B cell (primary cell): ENCODE measurements around the gene RPRD1A. TPM values are rescaled to one million over a fixed set of nuclear protein-coding genes. Genes with fewer than 3 reads are reported as not detected.

Experiments
- ATAC-seq: fragments of 200-7000 bp; cut with Tn5 transposase; one replicate; pipeline ENCODE4 v1.10.0; 2021; ENCODE audit warnings: low read depth, mild to moderate bottlenecking, moderate number of reproducible peaks, moderate library complexity
- CTCF ChIA-PET: fragments of 350-600 bp; sonication (Branson Sonifier 250); formaldehyde crosslinking; loops from one replicate; lab custom pipeline; 2021; ENCODE audit warnings: antibody characterized with exemption, inconsistent platforms; lab: Charles Lee
- POLR2A ChIA-PET: fragments of 350-600 bp; sonication (Branson Sonifier 250); formaldehyde crosslinking; loops from one replicate; lab custom pipeline; 2021; ENCODE audit warnings: antibody characterized with exemption; lab: Charles Lee
- DNase-seq: peaks from one replicate; pipeline ENCODE4 v3.0.0; 2013
- H2AFZ ChIP-seq: 2 replicates; pipeline ENCODE4 v1.6.1; 2012; ENCODE audit warnings: mild to moderate bottlenecking, low read depth, low read length; ENCODE audit not compliant: insufficient read depth, poor library complexity, severe bottlenecking
- H3K27ac ChIP-seq, 2 donors: 1 replicate in 1 of 2; 2 replicates in 1 of 2; pipeline ENCODE4 v1.5.1; 2012 to 2013; ENCODE audit warnings: low read length in 2 of 2, mild to moderate bottlenecking in 2 of 2, moderate library complexity in 1 of 2
- H3K27me3 ChIP-seq, 4 experiments: fragments of 200-600 bp in 1 of 4; sonication (generic) in 1 of 4; replicated peaks in 1 of 4; 1 replicate in 2 of 4; 2 replicates in 2 of 4; pipeline versions ENCODE4 v1.6.1 to v1.7.0; 2013 to 2016; ENCODE audit warnings: low read length in 3 of 4, mild to moderate bottlenecking in 2 of 4, mixed read lengths in 1 of 4, moderate library complexity in 1 of 4; ENCODE audit not compliant: insufficient read depth in 4 of 4, control insufficient read depth in 3 of 4; ENCODE audit errors: control extremely low read depth in 1 of 4
- H3K36me3 ChIP-seq, 2 experiments: replicated peaks in 1 of 2; 1 replicate in 1 of 2; 2 replicates in 1 of 2; pipeline versions ENCODE4 v1.6.1 to v1.7.1; 2013; ENCODE audit warnings: low read length in 1 of 2; ENCODE audit not compliant: insufficient read depth in 2 of 2, control insufficient read depth in 1 of 2; ENCODE audit errors: control extremely low read depth in 1 of 2, extremely low read depth in 1 of 2
- H3K4me1 ChIP-seq, 2 donors: fragments of 200-600 bp in 1 of 2; sonication (generic) in 1 of 2; 1 replicate in 1 of 2; 2 replicates in 1 of 2; pipeline versions ENCODE4 v1.5.1 to v1.6.1; 2013 to 2017; ENCODE audit warnings: low read length in 2 of 2; ENCODE audit not compliant: control insufficient read depth in 2 of 2, insufficient read depth in 2 of 2
- H3K4me2 ChIP-seq: replicated peaks from 2 replicates; pipeline ENCODE3; 2012; ENCODE audit warnings: mild to moderate bottlenecking, low read depth, low read length; ENCODE audit not compliant: poor library complexity, severe bottlenecking
- H3K4me3 ChIP-seq, 5 experiments: fragments of 200-600 bp in 1 of 5; sonication (generic) in 1 of 5; 1 replicate in 3 of 5; 2 replicates in 2 of 5; pipeline versions ENCODE4 v1.5.1 to v1.7.0; 2011 to 2016; ENCODE audit warnings: low read length in 4 of 5, mild to moderate bottlenecking in 4 of 5, low read depth in 2 of 5, control low read depth in 1 of 5, moderate library complexity in 1 of 5; ENCODE audit not compliant: insufficient read depth in 1 of 5; ENCODE audit errors: control extremely low read depth in 1 of 5, extremely low read depth in 1 of 5
- H3K79me2 ChIP-seq: fragments of 200-600 bp; sonication (generic); one replicate; pipeline ENCODE4 v1.6.0; 2016; ENCODE audit warnings: low read length; ENCODE audit not compliant: control insufficient read depth, insufficient read depth
- H3K9ac ChIP-seq: fragments of 200-600 bp; sonication (generic); 2 replicates; pipeline ENCODE4 v1.6.1; 2017; ENCODE audit warnings: mild to moderate bottlenecking, low read length, moderate library complexity
- H3K9me3 ChIP-seq, 3 donors: one replicate each; pipeline versions ENCODE4 v1.6.1 to v1.7.1; 2013; ENCODE audit warnings: low read length in 2 of 3; ENCODE audit not compliant: control insufficient read depth in 2 of 3, insufficient read depth in 1 of 3; ENCODE audit errors: control extremely low read depth in 1 of 3
- H4K20me1 ChIP-seq: 2 replicates; pipeline ENCODE4 v1.6.0; 2012; ENCODE audit warnings: mild to moderate bottlenecking, low read length; ENCODE audit not compliant: insufficient read depth, control insufficient read depth, poor library complexity, severe bottlenecking
- H3K27ac Mint-ChIP-seq: one replicate; pipeline ENCODE4 v1.8.0; 2021; ENCODE audit warnings: mixed read lengths
- H3K27me3 Mint-ChIP-seq: one replicate; pipeline ENCODE4 v1.8.0; 2021; ENCODE audit warnings: mixed read lengths
- H3K4me1 Mint-ChIP-seq: one replicate; pipeline ENCODE4 v1.8.0; 2021; ENCODE audit warnings: mixed read lengths
- H3K4me3 Mint-ChIP-seq: one replicate; pipeline ENCODE4 v1.8.0; 2021; ENCODE audit warnings: mixed read lengths
- H3K9me3 Mint-ChIP-seq: one replicate; pipeline ENCODE4 v1.8.0; 2022; ENCODE audit warnings: mixed read lengths; ENCODE audit not compliant: insufficient read depth
- EZH2 ChIP-seq: IDR thresholded peaks from 2 replicates; pipeline ENCODE4 v1.6.1; 2012; ENCODE audit warnings: borderline replicate concordance, low read depth, mild to moderate bottlenecking, moderate library complexity, low read length; ENCODE audit not compliant: insufficient read depth, poor library complexity, severe bottlenecking
- WGBS: methylation state at CpG from one replicate; pipeline ENCODE4 v1.1.5; 2013; ENCODE audit warnings: missing lambda C conversion rate; ENCODE audit not compliant: insufficient coverage; 5-methylcytosine and 5-hydroxymethylcytosine counted together
- intact Hi-C: fragments of 100-400 bp; cut with micrococcal nuclease; formaldehyde crosslinking; loops from one replicate; pipeline ENCODE4 v1.10.0; 2022
- polyA plus RNA-seq: library from polyadenylated mRNA; depleted of rRNA; stranded (reverse); fragments of >200 nt; gene quantifications from 2 replicates; pipeline ENCODE4 v1.2.3, GENCODE V29; 2012
- total RNA-seq, 2 donors: library from RNA; stranded (reverse); fragments of 120-200 nt in 1 of 2; gene quantifications; 1 replicate in 1 of 2; 2 replicates in 1 of 2; pipeline versions ENCODE4 v1.2.3 to v1.2.4, GENCODE V29; 2013 to 2022
- TF ChIP-seq, protein P1 (sequence below): fragments of 200-600 bp; IDR thresholded peaks from one replicate; pipeline ENCODE4 v1.8.0; 2022; ENCODE audit warnings: antibody characterized with exemption, mild to moderate bottlenecking

Gene RPRD1A
- total and polyA plus RNA-seq, 2 donors (not counting 1 experiment from before 2014, with no cell fraction given), result 27.6 to 62.6 TPM

DNA sequence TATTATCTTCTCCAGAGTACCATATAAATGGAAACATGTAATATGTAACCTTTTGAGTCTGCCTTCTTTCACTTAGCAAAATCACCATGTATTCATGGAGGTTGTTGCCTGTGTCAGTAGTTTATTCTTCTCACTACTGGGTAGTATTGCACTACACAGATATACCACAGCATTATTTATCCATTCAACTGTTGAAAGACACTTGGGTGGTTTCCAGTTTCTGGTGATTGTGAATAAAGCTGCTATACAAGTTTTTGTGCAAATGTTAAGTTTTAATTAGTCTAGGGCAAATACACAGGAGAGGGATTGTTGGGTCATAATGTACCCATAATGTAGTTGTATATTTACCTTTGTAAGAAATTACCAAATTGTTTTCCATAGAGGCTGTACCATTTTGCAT lies 29.6 kb upstream of the RPRD1A start:
- Histone ChIP-seq H3K36me3 (no peaks in the 10 kb centered on the region), H3K27ac (no peak overlapping the region), H3K9me3 (peaks cover 0 to 5% (median 0%) of the 10 kb centered on the region in 3 donors), H3K9ac (no peak overlapping the region), H3K4me3 (no peak overlapping the region), H3K27me3 (no peaks in the 10 kb centered on the region), H4K20me1 (no peaks in the 10 kb centered on the region), H2AFZ (no peak overlapping the region), H3K79me2 (no peaks in the 10 kb centered on the region), H3K4me2 (no peak overlapping the region), H3K4me1 (no peaks in the 10 kb centered on the region)
- Mint-ChIP-seq H3K27ac (no peak overlapping the region), H3K4me1 (no peaks in the 10 kb centered on the region), H3K4me3 (no peak overlapping the region), H3K9me3 (no peaks in the 10 kb centered on the region), H3K27me3 (peaks cover 10% of the 10 kb centered on the region)
- no peak for DNase-seq
- ChIA-PET POLR2A (no interaction called here), CTCF (interaction anchor here (0.9 to 9.1 kb wide), 3 partner anchors 79 to 340 kb away, joined by 5 to 213 read pairs (median 10); no protein-coding TSS in a partner anchor)
- ATAC-seq, result no peak
- TF ChIP-seq EZH2, result no peak
- TF ChIP-seq, protein P1, sequence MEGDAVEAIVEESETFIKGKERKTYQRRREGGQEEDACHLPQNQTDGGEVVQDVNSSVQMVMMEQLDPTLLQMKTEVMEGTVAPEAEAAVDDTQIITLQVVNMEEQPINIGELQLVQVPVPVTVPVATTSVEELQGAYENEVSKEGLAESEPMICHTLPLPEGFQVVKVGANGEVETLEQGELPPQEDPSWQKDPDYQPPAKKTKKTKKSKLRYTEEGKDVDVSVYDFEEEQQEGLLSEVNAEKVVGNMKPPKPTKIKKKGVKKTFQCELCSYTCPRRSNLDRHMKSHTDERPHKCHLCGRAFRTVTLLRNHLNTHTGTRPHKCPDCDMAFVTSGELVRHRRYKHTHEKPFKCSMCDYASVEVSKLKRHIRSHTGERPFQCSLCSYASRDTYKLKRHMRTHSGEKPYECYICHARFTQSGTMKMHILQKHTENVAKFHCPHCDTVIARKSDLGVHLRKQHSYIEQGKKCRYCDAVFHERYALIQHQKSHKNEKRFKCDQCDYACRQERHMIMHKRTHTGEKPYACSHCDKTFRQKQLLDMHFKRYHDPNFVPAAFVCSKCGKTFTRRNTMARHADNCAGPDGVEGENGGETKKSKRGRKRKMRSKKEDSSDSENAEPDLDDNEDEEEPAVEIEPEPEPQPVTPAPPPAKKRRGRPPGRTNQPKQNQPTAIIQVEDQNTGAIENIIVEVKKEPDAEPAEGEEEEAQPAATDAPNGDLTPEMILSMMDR, result no peak
- intact Hi-C loops, result loop anchor here (1.0 kb wide), 2 partner anchors 80 to 187 kb away; no protein-coding TSS in a partner anchor

- peaks cover 7% of the 10 kb centered on the region for H3K27me3 Mint-ChIP-seq
- no peak overlapping the region for H3K4me3 ChIP-seq
- no peaks in the 10 kb centered on the region for H3K36me3 ChIP-seq
- H3K4me1 Mint-ChIP-seq, result no peaks in the 10 kb centered on the region
- H3K27ac ChIP-seq, result no peak overlapping the region
- no peaks in the 10 kb centered on the region for H3K27me3 ChIP-seq
- no peaks in the 10 kb centered on the region for H4K20me1 ChIP-seq
- ChIA-PET POLR2A (no interaction called here), CTCF (interaction anchor here (0.6 to 9.1 kb wide), 27 partner anchors 10 to 477 kb away, joined by 3 to 213 read pairs (median 4); partner anchors contain the start of genes RPRD1A and SLC39A6)
- H3K9ac ChIP-seq, result no peak overlapping the region
- intact Hi-C loops, result loop anchor here (1.0 kb wide), 2 partner anchors 79 to 188 kb away; no protein-coding TSS in a partner anchor
- no peak overlapping the region for H3K4me3 Mint-ChIP-seq
- DNase-seq, result peak; percentile 65
- H3K27ac Mint-ChIP-seq, result no peak overlapping the region
- H3K4me1 ChIP-seq, result no peaks in the 10 kb centered on the region
- no peaks in the 10 kb centered on the region for H3K9me3 Mint-ChIP-seq
- no CpG with 5 or more reads among the region's 1 CpG for WGBS
- TF ChIP-seq, protein P1, result peak; percentile 80
- TF ChIP-seq EZH2, result no peak
- ATAC-seq, result peak; percentile 43
- no peak overlapping the region for H2AFZ ChIP-seq
- no peaks in the 10 kb centered on the region for H3K9me3 ChIP-seq
- no peaks in the 10 kb centered on the region for H3K79me2 ChIP-seq
- no peak overlapping the region for H3K4me2 ChIP-seq
These were observed 28.7 kb upstream of the RPRD1A start for GRCh38 chr18:36095936-36096519.
